SK-N-MC (cell line): ENCODE results near the gene ETFBKMT.
"Not testable (repeated sequence)": the region's sequence is repeated elsewhere in the genome, so short reads cannot be mapped to it uniquely, and the experiment has no call there.

ENCODE experiments used
- DNase-seq: peaks from one replicate; pipeline ENCODE4 v3.0.0-alpha.2; 2011; ENCODE audit warnings: low read depth, low spot score
- H3K27ac ChIP-seq: fragments of 200-600 bp; sonication (generic); 2 replicates; pipeline ENCODE4 v1.5.1; 2016; ENCODE audit warnings: mixed run types
- H3K36me3 ChIP-seq: fragments of 200-600 bp; sonication (generic); 2 replicates; pipeline ENCODE4 v1.6.1; 2017; ENCODE audit warnings: antibody characterized with exemption, low read length, mixed read lengths; ENCODE audit not compliant: insufficient read depth
- H3K4me3 ChIP-seq: fragments of 200-600 bp; sonication (generic); 2 replicates; pipeline ENCODE4 v1.5.1; 2016
- H3K9ac ChIP-seq: fragments of 200-600 bp; sonication (generic); 2 replicates; pipeline ENCODE4 v1.8.0; 2017; ENCODE audit warnings: mixed run types, mixed read lengths; ENCODE audit not compliant: insufficient read length
- H3K9me3 ChIP-seq: fragments of 200-600 bp; sonication (generic); 2 replicates; pipeline ENCODE4 v1.6.1; 2017; ENCODE audit warnings: low read depth, mild to moderate bottlenecking, antibody characterized with exemption, low read length, moderate library complexity, mixed read lengths
- EZH2 ChIP-seq: fragments of 200-600 bp; sonication (generic); IDR thresholded peaks from one replicate; pipeline ENCODE4 v1.6.1; 2017; ENCODE audit warnings: antibody characterized with exemption
- FOXP2 ChIP-seq: optimal IDR thresholded peaks from 2 replicates; pipeline ENCODE3; 2011; ENCODE audit warnings: mild to moderate bottlenecking, moderate library complexity; ENCODE audit not compliant: insufficient read depth; ENCODE audit errors: extremely low read length, control extremely low read depth
- POLR2AphosphoS5 ChIP-seq: IDR thresholded peaks from 2 replicates; pipeline ENCODE4 v1.6.1; 2012; ENCODE audit warnings: mild to moderate bottlenecking, low read depth, low read length, borderline replicate concordance

ETFBKMT gene

GRCh38 chr12:31672521-31672920 is 13.0 kb downstream of the ETFBKMT start:
- no peak for DNase-seq
- H3K27ac ChIP-seq = no peak overlapping the region
- H3K4me3 ChIP-seq = no peak overlapping the region
- no peaks in the 10 kb centered on the region for H3K9me3 ChIP-seq
- no peak overlapping the region for H3K9ac ChIP-seq
- no peak for TF ChIP-seq FOXP2
- no peak for TF ChIP-seq EZH2
- no peak for TF ChIP-seq POLR2AphosphoS5
- H3K36me3 ChIP-seq = no peaks in the 10 kb centered on the region

- Histone ChIP-seq H3K4me3 (no peak overlapping the region), H3K27ac (no peak overlapping the region), H3K9ac (no peak overlapping the region), H3K36me3 (no peaks in the 10 kb centered on the region), H3K9me3 (no peaks in the 10 kb centered on the region)
- TF ChIP-seq FOXP2 (no peak), EZH2 (no peak), POLR2AphosphoS5 (no peak)
- DNase-seq = peak; percentile 70
These were observed 22.9 kb downstream of the ETFBKMT start for GRCh38 chr12:31682136-31682962.

DNA sequence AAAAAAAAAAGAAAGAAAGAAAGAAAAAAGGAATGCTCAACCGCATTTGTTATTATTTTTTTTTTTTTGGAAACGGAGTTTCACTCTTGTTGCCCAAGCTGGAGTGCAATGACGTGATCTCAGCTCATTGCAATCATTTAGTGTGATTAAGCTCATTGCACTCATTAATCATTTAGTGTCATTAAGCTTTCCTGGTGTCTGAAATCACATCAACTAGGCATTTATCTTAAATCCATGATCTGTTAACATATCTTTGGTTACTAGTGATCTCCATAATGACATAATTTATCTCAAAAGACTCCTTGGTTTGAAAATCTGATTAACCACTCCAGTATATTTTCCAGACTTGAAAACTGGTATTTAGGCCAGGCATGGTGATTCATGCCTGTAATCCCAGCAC is 26.3 kb downstream of the ETFBKMT start:
- no peak for DNase-seq
- no peak for TF ChIP-seq POLR2AphosphoS5
- TF ChIP-seq EZH2 = no peak
- TF ChIP-seq FOXP2 = no peak
- H3K27ac ChIP-seq = no peak overlapping the region
- no peaks in the 10 kb centered on the region for H3K36me3 ChIP-seq
- H3K9me3 ChIP-seq = no peaks in the 10 kb centered on the region
- no peak overlapping the region for H3K4me3 ChIP-seq
- no peak overlapping the region for H3K9ac ChIP-seq

- Histone ChIP-seq H3K36me3 (no peaks in the 10 kb centered on the region), H3K9ac (no peak overlapping the region), H3K4me3 (no peak overlapping the region), H3K9me3 (no peaks in the 10 kb centered on the region), H3K27ac (no peak overlapping the region)
- DNase-seq = no peak
- TF ChIP-seq POLR2AphosphoS5 (no peak), FOXP2 (no peak), EZH2 (no peak)
These were observed 27.6 kb downstream of the ETFBKMT start for GRCh38 chr12:31687101-31687527.

DNA sequence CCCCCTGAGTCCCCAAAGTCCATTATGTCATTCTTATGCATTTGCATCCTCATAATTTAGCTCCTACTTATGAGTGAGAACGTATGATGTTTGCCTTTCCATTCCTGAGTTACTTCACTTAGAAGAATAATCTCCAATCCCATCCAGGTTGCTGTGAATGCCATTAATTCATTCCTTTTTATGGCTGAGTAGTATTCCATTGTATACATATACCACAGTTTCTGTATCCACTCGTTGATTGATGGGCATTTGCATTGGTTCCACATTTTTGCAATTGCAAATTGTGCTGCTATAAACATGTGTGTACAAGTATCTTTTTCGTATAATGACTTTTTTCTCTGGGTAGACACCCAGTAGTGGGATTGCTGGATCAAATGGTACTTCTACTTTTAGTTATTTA is 30.4 kb downstream of the ETFBKMT start:
- not testable (repeated sequence) for H3K36me3 ChIP-seq, H3K4me3 ChIP-seq, H3K9ac ChIP-seq, DNase-seq, H3K9me3 ChIP-seq, H3K27ac ChIP-seq

DNA sequence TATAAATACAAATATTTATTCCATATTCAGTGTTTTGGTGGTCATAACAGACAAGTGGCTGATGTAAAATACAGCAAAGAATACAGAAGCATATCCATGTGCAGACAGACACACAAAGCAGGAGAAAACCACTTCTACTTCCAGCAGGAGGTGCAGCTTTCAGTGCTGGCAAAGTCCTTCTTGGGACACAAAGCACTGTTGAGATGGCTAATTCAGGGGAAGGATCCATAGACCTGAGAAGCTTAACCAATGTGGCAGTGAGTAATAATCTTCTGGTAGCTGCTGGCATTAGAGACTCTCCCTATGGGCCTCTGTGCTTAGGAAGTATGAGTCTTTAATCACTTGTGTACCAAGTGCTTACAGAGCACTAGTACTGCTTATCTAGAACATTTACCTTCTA is 42.6 kb downstream of the ETFBKMT start:
- Histone ChIP-seq H3K36me3 (no peaks in the 10 kb centered on the region), H3K9ac (no peak overlapping the region), H3K27ac (no peak overlapping the region), H3K4me3 (no peak overlapping the region), H3K9me3 (no peaks in the 10 kb centered on the region)
- no peak for DNase-seq
- TF ChIP-seq FOXP2 (no peak), POLR2AphosphoS5 (no peak), EZH2 (no peak)

DNA sequence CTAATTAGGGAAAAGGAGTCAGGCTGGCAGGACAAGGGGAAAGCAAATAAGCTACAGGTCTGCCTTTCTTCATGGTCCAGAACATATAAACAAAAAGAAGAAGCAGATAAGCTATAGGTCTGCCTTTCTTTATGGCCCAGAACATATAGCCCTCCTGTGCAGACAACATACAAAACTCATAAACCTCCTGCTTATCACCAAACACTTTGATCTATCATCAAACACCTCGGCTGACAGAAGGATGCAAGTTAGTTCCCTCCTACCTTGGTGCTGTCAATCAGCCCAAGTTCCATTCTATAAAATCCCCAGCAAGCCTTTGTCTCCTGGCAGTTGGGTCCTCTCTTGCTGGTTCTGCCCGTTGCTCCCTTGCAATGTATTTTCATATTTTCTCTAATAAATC is 46.1 kb downstream of the ETFBKMT start:
- no peak for DNase-seq
- TF ChIP-seq EZH2 = no peak
- TF ChIP-seq POLR2AphosphoS5 = no peak
- TF ChIP-seq FOXP2 = no peak
- Histone ChIP-seq H3K9ac (no peak overlapping the region), H3K9me3 (no peaks in the 10 kb centered on the region), H3K27ac (no peak overlapping the region), H3K36me3 (no peaks in the 10 kb centered on the region), H3K4me3 (no peak overlapping the region)

DNA sequence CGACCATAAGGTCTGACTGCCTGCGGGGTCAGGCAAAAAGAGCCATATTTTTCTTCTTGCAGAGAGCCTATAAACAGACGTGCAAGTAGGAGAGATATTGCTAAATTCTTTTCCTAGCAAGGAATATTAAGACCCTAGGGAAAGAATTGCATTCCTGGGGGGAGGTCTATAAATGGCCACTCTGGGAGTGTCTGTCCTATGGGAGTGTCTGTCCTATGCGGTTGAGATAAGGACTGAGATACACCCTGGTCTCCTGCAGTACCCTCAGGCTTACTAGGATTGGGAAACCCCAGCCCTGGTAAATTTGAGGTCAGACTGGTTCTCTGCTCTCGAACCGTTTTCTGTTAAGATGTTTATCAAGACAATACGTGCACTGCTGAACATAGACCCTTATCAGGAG is 48.6 kb downstream of the ETFBKMT start:
- H3K9ac ChIP-seq, DNase-seq, H3K9me3 ChIP-seq, H3K4me3 ChIP-seq, H3K36me3 ChIP-seq, H3K27ac ChIP-seq: not testable (repeated sequence)

- Histone ChIP-seq H3K27ac (no peak overlapping the region), H3K4me3 (no peak overlapping the region), H3K9ac (no peak overlapping the region), H3K36me3 (no peaks in the 10 kb centered on the region), H3K9me3 (no peaks in the 10 kb centered on the region)
- no peak for TF ChIP-seq POLR2AphosphoS5
- no peak for TF ChIP-seq FOXP2
- DNase-seq = no peak
These were observed 50.7 kb downstream of the ETFBKMT start for GRCh38 chr12:31710021-31710818.
